A673 (cell line): Measurements from ENCODE around the gene KLHDC4. TPM values are rescaled to one million over a fixed set of nuclear protein-coding genes. Genes with fewer than 3 reads are reported as not detected.

Source experiments
- BruUV-seq: library from RNA; stranded (reverse); fragments of 400-500 nt; replicated peaks from 2 replicates; lab custom pipeline; 2021; lab: Mats Ljungman, UMichigan
- CTCF ChIA-PET: fragments of 300-600 bp; sonication (Branson Sonifier 250); formaldehyde crosslinking; loops from one replicate; lab custom pipeline; 2022; ENCODE audit warnings: antibody characterized with exemption; lab: Charles Lee
- POLR2A ChIA-PET: fragments of 300-600 bp; sonication (Branson Sonifier 250); formaldehyde crosslinking; loops from one replicate; lab custom pipeline; 2022; ENCODE audit warnings: antibody characterized with exemption; ENCODE audit not compliant: low non-redundant PET; lab: Charles Lee
- DNase-seq: peaks from one replicate; pipeline ENCODE4 v3.0.0-alpha.2; 2015; ENCODE audit warnings: low spot score
- H3K27ac ChIP-seq: fragments of 200-600 bp; sonication (generic); 2 replicates; pipeline ENCODE4 v1.5.1; 2016; ENCODE audit warnings: mixed run types, low read depth, mild to moderate bottlenecking, mixed read lengths, antibody characterized with exemption, low read length; ENCODE audit not compliant: poor library complexity, severe bottlenecking
- H3K27me3 ChIP-seq: fragments of 200-600 bp; sonication (generic); replicated peaks from 2 replicates; pipeline ENCODE4 v1.6.1; 2017; ENCODE audit warnings: mixed run types, low read depth, mild to moderate bottlenecking, mixed read lengths, antibody characterized with exemption, low read length; ENCODE audit not compliant: insufficient read depth, poor library complexity
- H3K36me3 ChIP-seq: fragments of 200-600 bp; sonication (generic); 2 replicates; pipeline ENCODE4 v1.6.1; 2016; ENCODE audit warnings: mixed run types, mild to moderate bottlenecking, mixed read lengths, antibody characterized with exemption, low read length; ENCODE audit not compliant: insufficient read depth, poor library complexity, severe bottlenecking
- H3K4me1 ChIP-seq: fragments of 200-600 bp; sonication (generic); 2 replicates; pipeline ENCODE4 v1.6.1; 2017; ENCODE audit warnings: mixed run types, mild to moderate bottlenecking, mixed read lengths, antibody characterized with exemption, low read length; ENCODE audit not compliant: insufficient read depth, poor library complexity, severe bottlenecking
- H3K4me3 ChIP-seq: fragments of 200-600 bp; sonication (generic); 2 replicates; pipeline ENCODE4 v1.5.1; 2016; ENCODE audit warnings: low read depth, mixed run types, mild to moderate bottlenecking, mixed read lengths, low read length; ENCODE audit not compliant: poor library complexity, severe bottlenecking
- H3K9me3 ChIP-seq: fragments of 200-600 bp; sonication (generic); 2 replicates; pipeline ENCODE4 v1.6.1; 2016; ENCODE audit warnings: mixed run types, low read depth, mild to moderate bottlenecking, mixed read lengths, antibody characterized with exemption, low read length; ENCODE audit not compliant: poor library complexity, severe bottlenecking
- EZH2 ChIP-seq: fragments of 200-600 bp; sonication (generic); IDR thresholded peaks from 2 replicates; pipeline ENCODE4 v1.6.1; 2017; ENCODE audit warnings: borderline replicate concordance, low read depth, mild to moderate bottlenecking, mixed read lengths, antibody characterized with exemption, low read length; ENCODE audit not compliant: poor library complexity, severe bottlenecking
- intact Hi-C: fragments of 100-400 bp; cut with micrococcal nuclease; formaldehyde crosslinking; loops from one replicate; pipeline ENCODE4 v1.10.0; 2022; ENCODE audit not compliant: unreplicated experiment
- total RNA-seq: library from RNA; stranded (reverse); gene quantifications from 2 replicates; pipeline ENCODE4 v1.2.3, GENCODE V29; 2021
- TF ChIP-seq, protein P1 (sequence below): fragments of 300-800, 200-600 bp; sonication (generic); conservative IDR thresholded peaks from 2 replicates; pipeline ENCODE4 v1.5.1; 2017; ENCODE audit warnings: low read depth, mild to moderate bottlenecking, antibody characterized with exemption, low read length, moderate library complexity, mixed read lengths

KLHDC4 gene
- total RNA-seq, 1 experiment from 2014 or later = 86.6 TPM

DNA sequence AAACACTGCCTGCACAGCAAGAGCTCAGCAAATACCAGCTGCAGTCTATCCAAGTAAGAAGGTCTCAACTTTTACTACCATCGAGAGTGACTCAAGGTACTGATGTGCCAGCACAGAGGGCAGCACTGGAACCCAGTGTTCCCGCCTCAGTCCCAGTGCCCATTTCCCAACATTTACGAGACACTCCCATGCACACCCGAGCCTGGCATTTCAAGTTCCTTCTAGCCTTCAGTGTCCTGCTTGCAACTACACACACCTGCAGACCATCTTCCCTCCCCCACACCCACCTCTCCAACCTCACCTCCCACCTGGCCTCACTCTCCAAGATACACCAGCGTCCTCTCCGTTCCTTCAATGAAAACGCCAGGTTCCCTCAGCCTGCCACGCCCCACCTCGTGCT is 3.2 kb downstream of the KLHDC4 start:
- Histone ChIP-seq H3K27me3 (no peaks in the 10 kb centered on the region), H3K27ac (no peak overlapping the region), H3K36me3 (peaks cover 14% of the 10 kb centered on the region), H3K4me3 (no peak overlapping the region), H3K9me3 (no peaks in the 10 kb centered on the region), H3K4me1 (peaks cover 3% of the 10 kb centered on the region)
- ChIA-PET CTCF (no interaction called here), POLR2A (no interaction called here)
- intact Hi-C loops = loop anchor here (10.0 kb wide), 1 partner anchor 358 kb away; no protein-coding TSS in a partner anchor
- BruUV-seq = no TSS peak
- DNase-seq = no peak
- TF ChIP-seq, protein P1, sequence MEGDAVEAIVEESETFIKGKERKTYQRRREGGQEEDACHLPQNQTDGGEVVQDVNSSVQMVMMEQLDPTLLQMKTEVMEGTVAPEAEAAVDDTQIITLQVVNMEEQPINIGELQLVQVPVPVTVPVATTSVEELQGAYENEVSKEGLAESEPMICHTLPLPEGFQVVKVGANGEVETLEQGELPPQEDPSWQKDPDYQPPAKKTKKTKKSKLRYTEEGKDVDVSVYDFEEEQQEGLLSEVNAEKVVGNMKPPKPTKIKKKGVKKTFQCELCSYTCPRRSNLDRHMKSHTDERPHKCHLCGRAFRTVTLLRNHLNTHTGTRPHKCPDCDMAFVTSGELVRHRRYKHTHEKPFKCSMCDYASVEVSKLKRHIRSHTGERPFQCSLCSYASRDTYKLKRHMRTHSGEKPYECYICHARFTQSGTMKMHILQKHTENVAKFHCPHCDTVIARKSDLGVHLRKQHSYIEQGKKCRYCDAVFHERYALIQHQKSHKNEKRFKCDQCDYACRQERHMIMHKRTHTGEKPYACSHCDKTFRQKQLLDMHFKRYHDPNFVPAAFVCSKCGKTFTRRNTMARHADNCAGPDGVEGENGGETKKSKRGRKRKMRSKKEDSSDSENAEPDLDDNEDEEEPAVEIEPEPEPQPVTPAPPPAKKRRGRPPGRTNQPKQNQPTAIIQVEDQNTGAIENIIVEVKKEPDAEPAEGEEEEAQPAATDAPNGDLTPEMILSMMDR = no peak
- TF ChIP-seq EZH2 = no peak

- TF ChIP-seq, protein P1 = no peak
- TF ChIP-seq EZH2 = no peak
Observed at GRCh38 chr16:87762071-87762571, 3.7 kb downstream of the KLHDC4 start.

DNA sequence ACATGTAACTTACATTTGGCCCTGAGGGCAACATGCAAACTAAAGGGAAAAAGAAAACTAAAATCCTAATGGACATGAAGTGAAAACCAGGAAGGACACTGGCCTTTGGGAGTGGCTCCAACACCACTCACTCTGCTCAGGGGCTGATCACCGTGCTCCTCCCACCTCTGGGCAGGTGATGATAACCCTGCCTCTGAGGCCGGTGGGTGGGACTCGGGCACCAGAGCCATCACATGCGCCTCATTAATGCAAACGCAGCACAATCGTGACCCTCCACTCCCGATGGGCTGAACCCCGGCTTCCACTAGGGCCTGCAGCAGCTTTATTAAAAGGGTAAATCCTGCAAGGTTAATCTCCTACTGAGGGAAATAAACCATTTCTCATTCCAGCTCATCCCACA is 4.7 kb downstream of the KLHDC4 start:
- Histone ChIP-seq H3K4me1 (peaks cover 3% of the 10 kb centered on the region), H3K27ac (no peak overlapping the region), H3K27me3 (no peaks in the 10 kb centered on the region), H3K9me3 (no peaks in the 10 kb centered on the region), H3K4me3 (no peak overlapping the region), H3K36me3 (peaks cover 27% of the 10 kb centered on the region)
- no TSS peak for BruUV-seq
- intact Hi-C loops = loop anchor here (10.0 kb wide), 1 partner anchor 356 kb away; no protein-coding TSS in a partner anchor
- ChIA-PET CTCF (no interaction called here), POLR2A (interaction anchor here (0.6 kb wide), 1 partner anchor 16 kb away, joined by 7 read pairs; no protein-coding TSS in a partner anchor)
- TF ChIP-seq EZH2 = no peak
- TF ChIP-seq, protein P1 = no peak
- no peak for DNase-seq

More at GRCh38 chr16:87762071-87762571, 3.7 kb downstream of the KLHDC4 start:
- Histone ChIP-seq H3K4me1 (peaks cover 3% of the 10 kb centered on the region), H3K36me3 (peaks cover 18% of the 10 kb centered on the region), H3K27me3 (no peaks in the 10 kb centered on the region), H3K27ac (no peak overlapping the region), H3K4me3 (no peak overlapping the region), H3K9me3 (no peaks in the 10 kb centered on the region)
- intact Hi-C loops = loop anchor here (10.0 kb wide), 1 partner anchor 357 kb away; no protein-coding TSS in a partner anchor
- BruUV-seq = no TSS peak
- DNase-seq = no peak
- ChIA-PET CTCF (no interaction called here), POLR2A (no interaction called here)
